Panc1 (cell line): ENCODE data around the gene PICALM.

ENCODE experiments used
- POLR2AphosphoS5 ChIP-seq: IDR thresholded peaks from 2 replicates; pipeline ENCODE4 v1.6.1; 2012; ENCODE audit warnings: mild to moderate bottlenecking, low read depth, low read length, moderate library complexity
- SIN3A ChIP-seq: IDR thresholded peaks from 2 replicates; pipeline ENCODE4 v1.6.1; 2012; ENCODE audit warnings: low read depth, mild to moderate bottlenecking, low read length, moderate library complexity, borderline replicate concordance; ENCODE audit not compliant: insufficient read depth
- TCF7L2 ChIP-seq: IDR thresholded peaks from 2 replicates; pipeline ENCODE4 v1.6.1; 2011; ENCODE audit warnings: mild to moderate bottlenecking, low read depth, low read length, inconsistent platforms
- TF ChIP-seq, protein P1 (sequence below): fragments of 450-650 bp; IDR thresholded peaks from 2 replicates; pipeline ENCODE4 v1.5.1; 2017; ENCODE audit warnings: mild to moderate bottlenecking
- TF ChIP-seq, protein P2 (sequence below), 2 experiments: IDR thresholded peaks; 2 replicates each; pipeline ENCODE4 v1.6.1; 2011 to 2012; ENCODE audit warnings: low read depth in 2 of 2, control low read depth in 1 of 2, low read length in 1 of 2, mild to moderate bottlenecking in 1 of 2, moderate library complexity in 1 of 2; ENCODE audit not compliant: insufficient read depth in 1 of 2

DNA sequence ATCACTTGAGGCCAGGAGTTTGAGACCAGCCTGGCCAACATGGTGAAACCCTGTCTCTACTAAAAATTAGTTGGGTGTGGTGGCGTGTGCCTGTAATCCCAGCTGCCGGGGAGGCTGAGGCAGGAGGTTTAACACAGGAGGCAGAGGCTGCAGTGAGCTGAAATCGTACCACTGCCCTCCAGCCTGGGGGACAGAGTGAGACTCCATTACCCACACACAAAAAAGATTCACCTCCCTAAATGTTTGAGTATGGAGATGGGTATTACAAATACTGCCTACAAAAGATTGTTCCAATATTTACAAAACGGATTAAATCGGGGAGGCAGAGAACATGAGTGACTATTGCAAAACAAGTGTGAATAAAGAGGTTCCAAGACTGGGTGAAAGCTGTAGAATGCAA is 98.3 kb downstream of the PICALM start:
- TF ChIP-seq, protein P1, sequence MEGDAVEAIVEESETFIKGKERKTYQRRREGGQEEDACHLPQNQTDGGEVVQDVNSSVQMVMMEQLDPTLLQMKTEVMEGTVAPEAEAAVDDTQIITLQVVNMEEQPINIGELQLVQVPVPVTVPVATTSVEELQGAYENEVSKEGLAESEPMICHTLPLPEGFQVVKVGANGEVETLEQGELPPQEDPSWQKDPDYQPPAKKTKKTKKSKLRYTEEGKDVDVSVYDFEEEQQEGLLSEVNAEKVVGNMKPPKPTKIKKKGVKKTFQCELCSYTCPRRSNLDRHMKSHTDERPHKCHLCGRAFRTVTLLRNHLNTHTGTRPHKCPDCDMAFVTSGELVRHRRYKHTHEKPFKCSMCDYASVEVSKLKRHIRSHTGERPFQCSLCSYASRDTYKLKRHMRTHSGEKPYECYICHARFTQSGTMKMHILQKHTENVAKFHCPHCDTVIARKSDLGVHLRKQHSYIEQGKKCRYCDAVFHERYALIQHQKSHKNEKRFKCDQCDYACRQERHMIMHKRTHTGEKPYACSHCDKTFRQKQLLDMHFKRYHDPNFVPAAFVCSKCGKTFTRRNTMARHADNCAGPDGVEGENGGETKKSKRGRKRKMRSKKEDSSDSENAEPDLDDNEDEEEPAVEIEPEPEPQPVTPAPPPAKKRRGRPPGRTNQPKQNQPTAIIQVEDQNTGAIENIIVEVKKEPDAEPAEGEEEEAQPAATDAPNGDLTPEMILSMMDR, result no peak
- TF ChIP-seq SIN3A, result no peak
- TF ChIP-seq TCF7L2, result no peak
- TF ChIP-seq POLR2AphosphoS5, result no peak
- TF ChIP-seq, protein P2, sequence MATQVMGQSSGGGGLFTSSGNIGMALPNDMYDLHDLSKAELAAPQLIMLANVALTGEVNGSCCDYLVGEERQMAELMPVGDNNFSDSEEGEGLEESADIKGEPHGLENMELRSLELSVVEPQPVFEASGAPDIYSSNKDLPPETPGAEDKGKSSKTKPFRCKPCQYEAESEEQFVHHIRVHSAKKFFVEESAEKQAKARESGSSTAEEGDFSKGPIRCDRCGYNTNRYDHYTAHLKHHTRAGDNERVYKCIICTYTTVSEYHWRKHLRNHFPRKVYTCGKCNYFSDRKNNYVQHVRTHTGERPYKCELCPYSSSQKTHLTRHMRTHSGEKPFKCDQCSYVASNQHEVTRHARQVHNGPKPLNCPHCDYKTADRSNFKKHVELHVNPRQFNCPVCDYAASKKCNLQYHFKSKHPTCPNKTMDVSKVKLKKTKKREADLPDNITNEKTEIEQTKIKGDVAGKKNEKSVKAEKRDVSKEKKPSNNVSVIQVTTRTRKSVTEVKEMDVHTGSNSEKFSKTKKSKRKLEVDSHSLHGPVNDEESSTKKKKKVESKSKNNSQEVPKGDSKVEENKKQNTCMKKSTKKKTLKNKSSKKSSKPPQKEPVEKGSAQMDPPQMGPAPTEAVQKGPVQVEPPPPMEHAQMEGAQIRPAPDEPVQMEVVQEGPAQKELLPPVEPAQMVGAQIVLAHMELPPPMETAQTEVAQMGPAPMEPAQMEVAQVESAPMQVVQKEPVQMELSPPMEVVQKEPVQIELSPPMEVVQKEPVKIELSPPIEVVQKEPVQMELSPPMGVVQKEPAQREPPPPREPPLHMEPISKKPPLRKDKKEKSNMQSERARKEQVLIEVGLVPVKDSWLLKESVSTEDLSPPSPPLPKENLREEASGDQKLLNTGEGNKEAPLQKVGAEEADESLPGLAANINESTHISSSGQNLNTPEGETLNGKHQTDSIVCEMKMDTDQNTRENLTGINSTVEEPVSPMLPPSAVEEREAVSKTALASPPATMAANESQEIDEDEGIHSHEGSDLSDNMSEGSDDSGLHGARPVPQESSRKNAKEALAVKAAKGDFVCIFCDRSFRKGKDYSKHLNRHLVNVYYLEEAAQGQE (IDR thresholded peaks at IDR 0.05; ENCODE audit: insufficient read depth in 1 of 2, low read depth in 2 of 2, low read length in 1 of 2), result no peak
